Left renal pelvis (tissue), 4 donors: ENCODE measurements around the gene NBPF1. TPM values are rescaled to one million over a fixed set of nuclear protein-coding genes. Genes with fewer than 3 reads are reported as not detected.
"Not testable (repeated sequence)": the region's sequence is repeated elsewhere in the genome, so short reads cannot be mapped to it uniquely, and the experiment has no call there.

Experiments
- DNase-seq, 4 donors: peaks; one replicate each; pipeline ENCODE4 v3.0.0-alpha.2; 2013; ENCODE audit warnings: low read depth in 4 of 4, low spot score in 3 of 4
- polyA plus RNA-seq, 4 donors: library from polyadenylated mRNA; unstranded; fragments of 120-200 nt; gene quantifications; one replicate each; pipeline ENCODE4 v1.2.1, GENCODE V29; 2013; ENCODE audit not compliant: insufficient read length in 4 of 4

The NBPF1 gene
- polyA plus RNA-seq, 4 donors: 76.0 to 161 (median 88.4) TPM

DNA sequence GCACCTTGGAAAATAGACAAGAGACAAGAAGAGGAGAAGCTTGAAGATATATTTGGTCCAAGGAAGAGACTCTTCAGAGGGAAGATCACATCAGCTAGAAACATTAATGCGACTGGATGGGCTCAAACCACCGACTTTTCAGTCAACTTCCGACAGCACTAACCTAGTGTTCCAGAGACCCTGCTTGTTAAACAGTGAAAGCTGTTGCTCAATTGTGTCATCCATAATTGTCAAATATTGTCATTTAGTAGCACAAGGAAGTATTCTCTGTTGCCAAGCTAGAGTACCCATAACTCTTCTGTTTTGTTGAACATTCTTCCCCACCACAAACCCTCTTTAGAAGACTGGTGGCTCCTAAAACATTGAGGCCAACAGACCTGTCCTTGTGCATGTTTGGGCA is 56.3 kb downstream of the NBPF1 start:
- not testable (repeated sequence) for DNase-seq

GRCh38 chr1:16553244-16553643 is 60.1 kb downstream of the NBPF1 start:
- DNase-seq: not testable (repeated sequence)

DNA sequence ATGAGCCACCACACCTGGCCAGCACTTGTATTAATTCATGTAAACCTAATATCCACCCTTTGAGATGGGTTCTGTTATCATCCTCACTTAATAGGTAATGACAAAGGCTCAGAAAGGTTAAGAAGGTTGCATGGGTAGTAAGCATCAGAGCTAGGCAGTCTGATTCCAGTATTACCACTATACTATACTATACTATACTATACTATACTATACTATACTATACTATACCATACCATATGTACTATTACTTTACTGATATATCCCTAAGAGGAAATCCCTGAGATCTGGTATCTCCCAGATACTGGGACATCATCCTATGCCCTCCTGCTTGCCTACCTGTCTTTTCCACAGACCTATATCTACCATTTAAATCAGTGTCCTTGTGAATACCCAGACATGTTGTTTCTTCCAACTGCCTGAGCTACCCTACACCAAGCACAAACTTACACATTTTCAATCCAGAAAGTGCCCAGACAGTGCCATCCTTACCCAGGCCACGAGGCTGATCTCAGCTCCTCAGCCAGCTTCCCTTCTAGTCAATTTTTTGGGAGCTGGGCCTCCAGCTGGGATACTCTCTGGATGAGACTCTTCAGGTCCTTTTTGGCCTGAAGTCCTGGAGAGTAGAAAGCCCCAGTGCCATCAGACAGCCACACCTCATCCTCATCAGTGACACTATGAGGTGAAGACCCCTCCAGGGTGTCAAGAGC is 63.0 kb downstream of the NBPF1 start:
- DNase-seq: not testable (repeated sequence)

DNA sequence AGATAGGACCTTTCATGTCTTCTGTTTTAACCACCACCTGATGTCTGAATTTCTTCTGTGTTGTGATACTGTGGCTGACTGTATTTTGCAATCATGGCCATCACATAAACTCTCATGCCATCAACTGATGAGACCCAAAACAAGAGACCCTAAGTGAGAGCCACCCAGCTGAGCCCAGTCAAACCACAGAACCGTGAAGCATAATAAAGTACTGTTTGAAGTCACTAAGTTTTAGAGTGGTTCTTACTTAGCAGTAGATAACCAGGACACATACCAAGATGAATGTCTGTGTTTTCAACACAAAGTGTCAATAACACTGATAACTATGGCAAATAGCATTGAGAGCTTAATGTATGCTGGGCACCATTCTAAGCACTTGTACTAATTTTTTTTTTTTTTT is 63.8 kb downstream of the NBPF1 start:
- not testable (repeated sequence) for DNase-seq

DNA sequence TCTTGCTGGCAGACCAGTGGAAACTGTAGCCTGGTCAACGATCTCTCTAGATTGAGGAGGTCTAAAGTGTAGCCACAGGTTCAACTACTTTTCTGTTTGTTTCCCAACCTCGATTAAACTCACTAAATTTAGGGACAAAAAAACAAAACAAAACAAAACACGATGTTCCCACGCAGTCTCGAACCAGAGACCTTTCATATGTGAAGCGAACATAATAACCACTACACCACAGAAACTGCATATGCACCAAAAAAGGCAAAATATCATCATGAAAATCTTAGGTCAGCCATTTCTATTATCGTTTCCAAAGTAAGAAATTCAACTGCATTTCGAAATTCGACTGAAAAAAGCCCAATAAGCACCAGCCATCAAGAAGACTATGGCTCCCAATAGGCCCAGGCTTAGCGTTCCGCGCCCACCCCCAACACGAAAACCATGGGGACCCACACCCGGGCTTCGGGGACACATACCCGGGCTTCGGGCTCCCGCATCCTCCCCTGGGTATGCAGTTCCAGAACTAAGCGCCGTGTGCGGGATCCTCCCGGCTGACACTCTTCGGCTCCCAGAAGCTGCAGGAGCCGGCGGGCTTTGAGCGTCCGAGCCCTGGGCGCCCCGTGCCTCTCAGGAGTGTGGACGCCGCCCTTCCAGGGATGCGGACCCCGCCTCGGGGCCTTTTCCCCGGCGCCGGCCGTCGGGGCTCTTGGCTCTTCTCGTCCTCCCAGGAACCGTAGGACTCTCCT is 65.7 kb downstream of the NBPF1 start:
- not testable (repeated sequence) for DNase-seq

DNA sequence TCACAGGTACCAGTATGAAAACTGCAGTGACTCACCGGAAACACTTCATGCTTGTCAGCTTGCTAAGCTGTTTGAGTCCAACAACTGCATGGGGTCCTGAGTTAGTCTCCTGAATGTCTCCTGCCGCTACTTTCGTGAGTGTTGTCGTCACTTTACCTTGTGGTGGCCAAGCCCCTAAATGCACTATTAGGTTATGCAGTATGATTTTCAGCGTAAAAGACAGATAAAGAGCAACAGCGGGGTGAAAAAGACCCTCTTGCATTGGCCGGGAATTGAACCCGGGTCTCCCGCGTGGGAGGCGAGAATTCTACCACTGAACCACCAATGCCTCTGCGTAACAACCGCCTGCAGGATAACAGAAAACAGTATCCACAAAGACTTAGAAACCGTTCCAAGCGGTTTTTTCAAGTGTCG is 67.7 kb downstream of the NBPF1 start:
- not testable (repeated sequence) for DNase-seq

DNA sequence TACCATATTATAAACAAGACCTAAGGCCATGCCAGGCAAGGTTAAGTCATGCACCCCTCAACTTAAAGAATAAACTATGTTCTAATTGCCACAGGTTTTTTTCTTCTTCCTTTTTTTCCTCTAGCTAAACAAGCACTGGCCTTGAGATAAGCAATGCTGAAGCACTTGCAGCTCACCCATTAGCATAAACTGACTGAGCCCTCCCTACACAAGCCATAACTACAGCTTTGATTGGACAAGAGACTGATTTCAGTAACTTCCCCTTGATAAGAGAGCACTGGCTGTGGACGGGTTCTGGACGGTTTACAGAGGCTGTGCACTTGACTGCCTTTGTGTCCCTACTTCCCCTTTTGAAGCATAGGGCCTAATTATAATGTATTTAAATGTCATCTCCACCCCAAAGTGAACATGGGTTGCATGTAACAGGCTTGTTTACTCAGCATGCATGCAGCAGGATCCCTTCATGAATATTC is 72.9 kb downstream of the NBPF1 start:
- DNase-seq: not testable (repeated sequence)

- not testable (repeated sequence) for DNase-seq
Measured at GRCh38 chr1:16537528-16537927, 75.8 kb downstream of the NBPF1 start.

DNA sequence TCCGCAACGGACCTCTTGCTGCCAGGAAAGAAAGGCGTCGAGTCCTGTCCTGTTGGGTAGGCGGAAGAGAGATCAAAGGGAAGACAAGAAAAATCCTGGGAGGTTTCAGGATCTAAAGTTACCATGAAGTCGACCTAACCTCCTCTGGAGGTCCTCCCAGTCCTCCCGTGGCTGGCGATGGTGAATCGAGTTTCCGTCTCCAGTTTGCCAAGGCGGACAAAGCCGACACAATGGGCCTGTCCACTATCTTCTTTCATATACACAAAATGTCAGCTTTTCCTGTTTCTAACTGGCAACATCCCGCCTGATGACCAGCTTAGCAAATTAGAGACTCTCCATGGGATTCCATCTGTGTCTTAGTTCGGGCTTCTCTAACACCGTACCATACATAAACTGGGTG is 76.6 kb downstream of the NBPF1 start:
- not testable (repeated sequence) for DNase-seq

DNA sequence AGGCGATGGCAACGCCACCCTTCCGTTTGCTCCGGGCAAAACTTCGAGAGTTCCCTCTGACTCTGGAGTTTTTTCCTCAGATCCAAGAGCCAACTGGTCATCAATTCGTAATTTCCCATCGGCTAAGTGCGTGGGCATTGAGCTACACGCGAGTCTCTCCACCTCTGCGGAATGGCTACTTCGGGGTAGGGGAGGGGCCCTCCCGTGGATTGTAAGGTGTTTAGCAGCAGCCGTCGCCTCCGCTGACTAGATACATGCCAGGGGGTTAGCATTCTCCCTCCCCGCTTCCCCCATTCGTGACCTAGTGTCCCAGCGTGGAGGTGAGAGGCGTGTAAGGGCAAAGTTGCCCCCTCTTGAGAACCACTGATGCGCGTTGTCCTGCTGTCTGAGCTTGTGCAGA is 77.5 kb downstream of the NBPF1 start:
- not testable (repeated sequence) for DNase-seq

DNA sequence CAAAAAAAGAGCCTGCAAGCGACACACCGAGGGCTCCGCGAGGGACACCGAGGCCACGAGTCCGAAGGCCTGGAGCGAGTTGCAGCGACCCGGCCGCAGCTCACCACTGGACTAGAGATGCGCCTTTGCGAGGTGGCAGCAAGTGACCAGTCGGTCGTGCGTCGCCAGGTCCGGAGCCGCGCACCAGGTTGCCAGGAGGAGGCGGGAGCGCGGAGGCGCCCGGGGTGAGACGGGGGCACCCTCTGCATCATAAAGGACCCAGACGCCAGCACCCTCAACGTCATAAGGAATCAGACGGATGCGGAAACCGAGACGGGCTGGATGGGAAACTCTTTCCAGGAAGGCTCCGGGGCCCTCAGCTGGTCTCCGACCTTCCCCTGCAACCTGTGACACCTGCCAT is 77.9 kb downstream of the NBPF1 start:
- DNase-seq: not testable (repeated sequence)

DNA sequence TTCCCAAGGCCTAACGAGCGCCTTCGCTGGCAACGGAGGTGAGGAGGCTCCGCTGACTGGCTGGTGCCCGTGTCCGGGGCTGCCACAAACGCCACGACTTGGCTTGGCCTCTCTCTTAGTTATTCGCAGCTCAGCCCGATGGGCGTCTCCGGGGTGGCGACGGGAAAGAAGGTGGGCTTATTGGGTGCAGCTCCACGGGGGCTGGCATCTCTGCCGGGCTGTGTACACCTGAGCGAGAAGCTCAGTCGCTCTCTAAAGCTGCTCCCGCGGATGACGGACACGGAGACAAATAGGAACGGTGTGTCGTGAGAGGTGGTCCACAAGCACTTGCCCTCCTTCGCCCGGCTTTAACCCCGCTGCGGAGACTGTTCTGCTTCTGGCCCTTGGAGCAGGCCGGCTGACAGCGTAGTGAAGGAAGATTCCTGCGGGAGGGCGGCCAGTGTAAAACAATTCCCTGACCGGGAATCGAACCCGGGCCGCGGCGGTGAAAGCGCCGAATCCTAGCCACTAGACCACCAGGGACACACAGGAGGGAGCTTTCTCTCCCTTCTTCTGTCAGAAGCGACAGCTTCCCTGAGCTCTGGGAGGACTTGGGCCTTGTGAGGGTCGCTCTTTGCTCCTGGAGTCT is 78.4 kb downstream of the NBPF1 start:
- not testable (repeated sequence) for DNase-seq

DNA sequence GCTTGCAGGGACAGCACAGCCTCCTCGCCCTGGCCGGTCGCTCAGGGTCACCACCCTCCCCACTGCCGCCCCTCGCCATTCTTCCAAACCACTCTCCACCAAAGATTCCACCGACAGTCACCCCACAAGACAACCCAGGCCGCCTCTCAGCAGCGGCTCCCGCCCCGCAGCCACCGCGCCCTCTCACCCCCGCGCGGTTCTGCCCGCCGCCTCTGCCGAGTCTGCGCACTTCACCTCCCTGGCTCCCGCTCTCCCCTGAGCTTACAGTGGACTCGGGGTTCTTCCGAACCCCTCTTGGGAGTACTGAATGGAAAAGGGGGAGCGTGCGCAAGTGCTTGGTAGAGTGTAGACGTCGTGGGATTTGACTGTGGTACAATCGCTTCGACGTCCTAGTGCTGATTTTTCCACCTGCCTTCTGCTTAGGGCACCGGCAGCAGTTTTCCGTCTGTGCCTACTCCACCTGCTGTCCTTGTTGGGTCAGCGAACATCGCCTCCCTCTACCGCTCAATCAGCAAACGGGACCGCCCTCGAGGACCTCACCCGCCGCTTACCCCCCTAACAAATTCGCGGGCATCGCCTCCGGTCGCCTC is 79.0 kb downstream of the NBPF1 start:
- DNase-seq: not testable (repeated sequence)

GRCh38 chr1:16532235-16532991 is 81.0 kb downstream of the NBPF1 start:
- DNase-seq: not testable (repeated sequence)

DNA sequence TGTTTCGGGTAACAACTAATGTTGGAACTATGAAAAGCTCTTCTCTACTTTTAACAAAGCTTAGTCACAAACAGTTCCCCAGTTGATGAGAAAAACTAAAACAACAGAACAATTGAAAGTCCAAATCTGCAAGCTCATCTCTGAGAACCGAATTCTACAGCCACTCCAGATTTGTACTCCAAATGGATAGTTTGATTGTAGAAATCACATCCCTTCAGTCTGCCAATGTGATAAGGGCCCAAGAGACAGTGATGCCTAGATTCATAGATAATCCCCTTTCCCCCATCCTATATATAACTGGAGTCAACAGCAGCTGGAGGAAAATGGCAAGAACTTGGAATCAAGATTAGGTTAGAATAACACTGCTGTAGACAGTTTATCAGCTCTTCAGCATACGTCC is 85.0 kb downstream of the NBPF1 start:
- DNase-seq: not testable (repeated sequence)

DNA sequence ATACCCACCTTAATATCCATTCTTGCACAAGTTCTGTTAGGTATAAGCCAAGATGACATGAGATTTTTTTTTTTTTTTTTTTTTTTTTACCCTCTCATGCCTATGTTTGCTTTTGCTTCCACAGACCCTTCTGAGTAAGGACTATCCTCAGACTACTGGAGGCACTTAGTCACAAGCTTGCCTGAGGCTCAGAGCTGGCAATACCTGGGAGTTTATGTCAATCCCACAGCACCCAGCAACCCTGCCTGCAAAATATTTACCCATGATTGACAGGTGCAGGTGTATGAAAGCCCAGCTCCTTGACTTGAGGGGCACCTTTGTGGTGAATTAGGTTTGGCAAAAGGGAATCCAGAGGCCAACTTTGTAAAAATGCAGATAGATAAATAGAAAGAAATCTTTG is 87.6 kb downstream of the NBPF1 start:
- DNase-seq: not testable (repeated sequence)

DNA sequence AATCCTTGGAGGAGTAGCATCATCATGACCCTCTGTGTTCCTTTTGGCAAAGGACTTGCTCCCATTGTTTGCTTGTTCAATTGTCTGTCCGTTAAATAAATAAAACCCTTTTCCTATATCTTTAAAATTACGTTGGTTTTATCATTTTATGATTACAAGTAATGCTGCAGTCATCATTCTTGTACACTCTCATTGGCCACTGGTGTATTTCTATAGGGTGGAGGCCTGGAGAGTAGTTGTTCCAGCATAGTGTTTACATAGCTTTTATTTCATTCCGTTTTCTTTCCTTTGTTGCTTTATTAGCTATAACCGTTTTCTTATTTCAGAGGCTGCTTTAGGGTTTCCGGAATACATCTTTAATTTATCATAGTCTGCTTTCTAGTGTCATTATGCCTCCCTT is 91.7 kb downstream of the NBPF1 start:
- not testable (repeated sequence) for DNase-seq

DNA sequence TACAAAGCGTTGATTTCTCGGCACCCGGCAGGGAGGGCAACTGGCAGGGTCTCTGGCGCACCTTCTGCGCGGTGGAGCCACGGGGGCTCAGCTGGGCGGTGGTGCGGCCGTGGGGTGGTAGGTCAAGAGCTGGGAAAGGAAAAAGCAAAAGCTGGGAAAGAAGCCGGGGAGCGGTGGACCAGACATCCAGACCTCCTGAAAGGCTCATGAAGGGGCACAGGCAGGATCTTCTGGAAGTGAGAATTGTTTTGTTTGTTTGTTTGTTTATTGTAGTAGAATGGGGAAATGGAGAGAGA is 92.1 kb downstream of the NBPF1 start:
- DNase-seq: no peak

GRCh38 chr1:16520435-16521287 is 92.7 kb downstream of the NBPF1 start:
- DNase-seq: not testable (repeated sequence)
